ENCODE data around the gene MASP2.
"Not testable (repeated sequence)": the region's sequence is repeated elsewhere in the genome, so short reads cannot be mapped to it uniquely, and the experiment has no call there.

GRCh38 chr1:11063937-11064537 lies 17.0 kb upstream of the MASP2 start:
- not testable (repeated sequence) for TF ChIP-seq POLR2A, POLR2AphosphoS5, SPI1, TAF1, POU2F2 (IDR thresholded peaks at IDR 0.05; ENCODE audit: low read depth, low read length)

All from GM12891 (cell line).